Astrocyte (in vitro differentiated cells and primary cell): ENCODE results near the gene STK39.

Source experiments
- CTCF ChIP-seq: IDR thresholded peaks from 2 replicates; pipeline ENCODE4 v1.5.1; 2011; ENCODE audit warnings: low read depth, mild to moderate bottlenecking, inconsistent platforms, low read length, moderate library complexity; ENCODE audit not compliant: insufficient read depth
- EZH2 ChIP-seq: IDR thresholded peaks from 2 replicates; pipeline ENCODE4 v1.6.1; 2012; ENCODE audit warnings: mild to moderate bottlenecking, low read length, inconsistent platforms; ENCODE audit not compliant: insufficient read depth

- no peak for TF ChIP-seq CTCF
- TF ChIP-seq EZH2, result no peak
Measured at GRCh38 chr2:168049609-168050008, 197.8 kb downstream of the STK39 start.
